OCI-LY1 (cell line): ENCODE measurements around the gene FANCE.

ENCODE experiments used
- H2AFZ ChIP-seq: fragments of 200-600 bp; sonication (generic), shearing (Covaris generic); 2 replicates; pipeline ENCODE4 v1.6.0; 2014; ENCODE audit warnings: antibody characterized with exemption, mild to moderate bottlenecking, low read length
- H3F3A ChIP-seq: fragments of 200-600 bp; sonication (generic), shearing (Covaris generic); 2 replicates; pipeline ENCODE4 v1.6.0; 2014; ENCODE audit warnings: mild to moderate bottlenecking, antibody characterized with exemption, low read length, moderate library complexity; ENCODE audit not compliant: insufficient read depth
- H3K27ac ChIP-seq: fragments of 200-600 bp; sonication (generic); 2 replicates; pipeline ENCODE4 v1.5.1; 2014; ENCODE audit warnings: low read length, mixed run types, mild to moderate bottlenecking, low read depth; ENCODE audit not compliant: poor library complexity, severe bottlenecking
- H3K27me3 ChIP-seq: fragments of 200-600 bp; sonication (generic); 2 replicates; pipeline ENCODE4 v1.6.0; 2014; ENCODE audit warnings: antibody characterized with exemption, mild to moderate bottlenecking, low read length, moderate library complexity; ENCODE audit not compliant: insufficient read depth
- H3K36me3 ChIP-seq: fragments of 200-600 bp; sonication (generic); 2 replicates; pipeline ENCODE4 v1.6.1; 2014; ENCODE audit warnings: mild to moderate bottlenecking, antibody characterized with exemption, low read length, moderate library complexity, mixed read lengths; ENCODE audit not compliant: insufficient read depth
- H3K4me1 ChIP-seq: fragments of 200-600 bp; sonication (generic); 2 replicates; pipeline ENCODE4 v1.5.1; 2014; ENCODE audit warnings: mild to moderate bottlenecking, low read length, moderate library complexity; ENCODE audit not compliant: insufficient read depth, severe bottlenecking
- H3K4me2 ChIP-seq: fragments of 200-600 bp; sonication (generic), shearing (Covaris generic); 2 replicates; pipeline ENCODE4 v1.6.1; 2014; ENCODE audit warnings: low read length
- H3K4me3 ChIP-seq: fragments of 200-600 bp; sonication (generic); 2 replicates; pipeline ENCODE4 v1.5.1; 2014; ENCODE audit warnings: low read length, low read depth, mild to moderate bottlenecking, mixed read lengths; ENCODE audit not compliant: poor library complexity, severe bottlenecking
- H3K79me2 ChIP-seq: fragments of 200-600 bp; shearing (Covaris generic); 2 replicates; pipeline ENCODE4 v1.6.1; 2016; ENCODE audit warnings: mixed run types, low read length, mixed read lengths; ENCODE audit not compliant: insufficient read depth
- H3K9ac ChIP-seq: fragments of 200-600 bp; sonication (generic), shearing (Covaris generic); 2 replicates; pipeline ENCODE4 v1.6.1; 2014; ENCODE audit warnings: mild to moderate bottlenecking, low read length, mixed read lengths
- H3K9me2 ChIP-seq: fragments of 200-600 bp; sonication (generic), shearing (Covaris generic); 2 replicates; pipeline ENCODE4 v1.6.1; 2014; ENCODE audit warnings: low read depth, mild to moderate bottlenecking, low read length, mixed read lengths
- H3K9me3 ChIP-seq: fragments of 200-600 bp; shearing (Covaris generic); 2 replicates; pipeline ENCODE4 v1.6.1; 2014; ENCODE audit warnings: low read length, mixed read lengths
- H4K20me1 ChIP-seq: fragments of 200-600 bp; sonication (generic), shearing (Covaris generic); 2 replicates; pipeline ENCODE4 v1.6.0; 2016; ENCODE audit warnings: mild to moderate bottlenecking, low read length; ENCODE audit not compliant: insufficient read depth
- EZH2 ChIP-seq: fragments of 200-600 bp; sonication (generic), shearing (Covaris generic); IDR thresholded peaks from 2 replicates; pipeline ENCODE4 v1.8.0; 2017; ENCODE audit warnings: borderline replicate concordance, mixed run types, mild to moderate bottlenecking, antibody characterized with exemption, low read length, moderate library complexity, mixed read lengths
- TF ChIP-seq, protein P1 (sequence below): fragments of 200-600 bp; sonication (generic), shearing (Covaris generic); IDR thresholded peaks from 2 replicates; pipeline ENCODE4 v1.5.1; 2017; ENCODE audit warnings: mild to moderate bottlenecking, antibody characterized with exemption, low read length, moderate library complexity, mixed read lengths

Gene FANCE

DNA sequence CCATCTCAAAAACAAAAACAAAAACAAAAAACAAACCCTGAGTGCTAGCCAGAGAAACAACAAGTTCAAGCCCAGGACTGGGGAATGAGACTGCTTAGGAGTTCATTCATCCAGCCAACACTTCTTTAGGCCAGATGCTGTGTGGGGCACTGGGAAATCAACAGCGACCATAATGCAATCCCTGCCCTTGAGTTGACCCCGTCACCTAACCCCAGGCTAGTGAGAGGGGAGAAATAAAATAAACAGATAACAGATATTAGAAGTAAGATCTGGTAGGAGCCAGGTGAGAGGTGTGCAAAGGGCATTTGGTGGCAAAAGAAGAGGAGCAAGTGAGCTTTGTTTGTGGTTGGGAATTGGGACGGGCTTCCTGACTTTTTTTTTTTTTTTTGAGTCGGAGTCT is 11.2 kb downstream of the FANCE start:
- Histone ChIP-seq H3K36me3 (peaks cover 18% of the 10 kb centered on the region; the same call in 1 of the 2 replicates), H2AFZ (no peak overlapping the region), H3K4me1 (peaks cover 7% of the 10 kb centered on the region), H3K9me3 (no peaks in the 10 kb centered on the region), H3K27ac (no peak overlapping the region), H3F3A (no peaks in the 10 kb centered on the region), H3K9ac (no peak overlapping the region), H3K79me2 (peaks cover under 1% of the 10 kb centered on the region; the same call in 1 of the 2 replicates), H3K4me3 (no peak overlapping the region), H3K9me2 (no peaks in the 10 kb centered on the region), H3K4me2 (no peak overlapping the region), H3K27me3 (no peaks in the 10 kb centered on the region), H4K20me1 (no peaks in the 10 kb centered on the region)
- TF ChIP-seq EZH2, result no peak
- TF ChIP-seq, protein P1, sequence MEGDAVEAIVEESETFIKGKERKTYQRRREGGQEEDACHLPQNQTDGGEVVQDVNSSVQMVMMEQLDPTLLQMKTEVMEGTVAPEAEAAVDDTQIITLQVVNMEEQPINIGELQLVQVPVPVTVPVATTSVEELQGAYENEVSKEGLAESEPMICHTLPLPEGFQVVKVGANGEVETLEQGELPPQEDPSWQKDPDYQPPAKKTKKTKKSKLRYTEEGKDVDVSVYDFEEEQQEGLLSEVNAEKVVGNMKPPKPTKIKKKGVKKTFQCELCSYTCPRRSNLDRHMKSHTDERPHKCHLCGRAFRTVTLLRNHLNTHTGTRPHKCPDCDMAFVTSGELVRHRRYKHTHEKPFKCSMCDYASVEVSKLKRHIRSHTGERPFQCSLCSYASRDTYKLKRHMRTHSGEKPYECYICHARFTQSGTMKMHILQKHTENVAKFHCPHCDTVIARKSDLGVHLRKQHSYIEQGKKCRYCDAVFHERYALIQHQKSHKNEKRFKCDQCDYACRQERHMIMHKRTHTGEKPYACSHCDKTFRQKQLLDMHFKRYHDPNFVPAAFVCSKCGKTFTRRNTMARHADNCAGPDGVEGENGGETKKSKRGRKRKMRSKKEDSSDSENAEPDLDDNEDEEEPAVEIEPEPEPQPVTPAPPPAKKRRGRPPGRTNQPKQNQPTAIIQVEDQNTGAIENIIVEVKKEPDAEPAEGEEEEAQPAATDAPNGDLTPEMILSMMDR, result no peak

DNA sequence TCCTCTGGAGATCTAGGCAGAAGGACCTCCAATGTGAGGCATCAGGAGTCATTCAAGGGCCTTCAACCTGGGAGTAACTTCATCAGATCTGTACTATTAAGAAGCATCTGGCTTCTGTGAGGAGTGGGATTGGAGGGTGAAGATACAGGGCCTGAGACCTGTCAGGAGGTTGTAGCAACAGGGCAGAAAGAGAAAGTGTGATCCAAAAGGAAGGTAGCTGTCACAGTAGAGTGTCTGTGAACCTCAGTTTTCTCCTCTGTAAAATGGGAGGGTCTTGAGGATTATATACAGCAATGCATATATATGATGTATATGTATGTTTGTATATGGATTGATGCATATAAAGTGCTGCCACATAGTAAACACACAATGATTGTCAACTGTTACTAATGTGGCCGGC is 13.5 kb downstream of the FANCE start:
- no peak overlapping the region for H3K9ac ChIP-seq
- peaks cover 9% of the 10 kb centered on the region; the same call in 1 of the 2 replicates for H3F3A ChIP-seq
- H3K79me2 ChIP-seq, result peaks cover 13% of the 10 kb centered on the region; the same call in 1 of the 2 replicates
- no peak overlapping the region for H2AFZ ChIP-seq
- H3K4me1 ChIP-seq, result peaks cover 19% of the 10 kb centered on the region
- no peaks in the 10 kb centered on the region for H3K27me3 ChIP-seq
- H3K4me2 ChIP-seq, result no peak overlapping the region
- TF ChIP-seq, protein P1, result no peak
- TF ChIP-seq EZH2, result no peak
- H3K27ac ChIP-seq, result no peak overlapping the region
- H3K36me3 ChIP-seq, result peaks cover 27% of the 10 kb centered on the region
- no peak overlapping the region for H3K4me3 ChIP-seq
- no peaks in the 10 kb centered on the region for H3K9me3 ChIP-seq
- H4K20me1 ChIP-seq, result no peaks in the 10 kb centered on the region
- H3K9me2 ChIP-seq, result no peaks in the 10 kb centered on the region

DNA sequence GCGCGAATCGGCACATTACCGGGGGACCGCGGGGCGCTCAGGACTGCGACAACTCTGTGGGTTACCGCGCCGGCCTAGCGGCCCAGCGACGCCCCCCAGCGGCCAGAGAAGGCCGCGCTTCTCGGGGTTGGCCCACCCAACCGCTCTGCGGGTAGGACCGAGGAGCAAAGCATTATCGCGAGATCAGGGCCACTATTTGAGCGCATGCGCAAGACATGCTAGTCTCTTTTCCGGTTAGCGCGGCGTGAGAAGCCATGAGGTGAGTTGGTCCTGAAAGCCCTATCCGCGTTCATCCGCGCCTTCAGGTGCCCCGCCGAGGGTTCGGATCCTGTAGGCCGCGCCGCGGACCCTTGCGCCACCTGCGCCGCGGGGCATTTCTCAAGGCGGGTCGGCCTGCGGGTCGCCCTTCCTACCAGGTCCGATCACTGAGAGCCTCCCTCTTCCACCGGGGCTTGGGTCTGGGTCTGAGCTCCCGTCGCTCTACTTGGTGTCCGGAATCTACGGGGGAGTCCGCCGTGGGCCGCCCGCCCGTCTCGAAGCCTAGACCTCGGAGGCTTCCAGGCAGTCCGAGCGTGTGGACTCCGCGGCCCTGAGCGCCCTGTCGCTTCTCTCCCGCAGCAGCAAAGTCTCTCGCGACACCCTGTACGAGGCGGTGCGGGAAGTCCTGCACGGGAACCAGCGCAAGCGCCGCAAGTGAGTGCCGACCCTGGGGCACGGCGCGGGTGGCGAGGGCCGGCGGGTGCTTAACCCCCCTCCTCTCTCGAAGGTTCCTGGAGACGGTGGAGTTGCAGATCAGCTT is 16.2 kb downstream of the FANCE start, which contains the start of gene RPL10A:
Gene RPL10A, plus strand, starts transcription at position 221 of the 799 bp plus-strand sequence. Its CDS starts 34 bp downstream, at position 255.
- H3K36me3 ChIP-seq, result peaks cover 51% of the 10 kb centered on the region
- TF ChIP-seq EZH2, result no peak
- TF ChIP-seq, protein P1, result peak; percentile 98
- peak within 1 kb of the TSS; percentile 82 for H3K27ac ChIP-seq
- H3K27me3 ChIP-seq, result no peaks in the 10 kb centered on the region
- H2AFZ ChIP-seq, result peak within 1 kb of the TSS; percentile 38; the same call in 1 of the 2 replicates
- peak within 1 kb of the TSS; percentile 99 for H3K9ac ChIP-seq
- peaks cover 36% of the 10 kb centered on the region for H3K4me1 ChIP-seq
- peaks cover 13% of the 10 kb centered on the region; the same call in 1 of the 2 replicates for H3K79me2 ChIP-seq
- no peaks in the 10 kb centered on the region for H3K9me3 ChIP-seq
- H4K20me1 ChIP-seq, result no peaks in the 10 kb centered on the region
- peak within 1 kb of the TSS; percentile 87 for H3K4me3 ChIP-seq
- H3K4me2 ChIP-seq, result peak within 1 kb of the TSS; percentile 99
- peaks cover 14% of the 10 kb centered on the region; the same call in 1 of the 2 replicates for H3F3A ChIP-seq
- no peaks in the 10 kb centered on the region for H3K9me2 ChIP-seq
